Colonic mucosa (tissue), 4 donors: Measurements from ENCODE around the gene DHX58. TPM values are rescaled to one million over a fixed set of nuclear protein-coding genes. Genes with fewer than 3 reads are reported as not detected.

Source experiments
- DNase-seq: peaks from one replicate; pipeline ENCODE4 v3.0.0-alpha.2; 2020
- H3K27ac ChIP-seq: fragments of 200-600 bp; one replicate; pipeline ENCODE4 v1.8.0; 2021
- H3K27me3 ChIP-seq: fragments of 200-600 bp; one replicate; pipeline ENCODE4 v1.8.0; 2021
- H3K36me3 ChIP-seq: fragments of 200-600 bp; one replicate; pipeline ENCODE4 v1.8.0; 2021
- H3K4me1 ChIP-seq: fragments of 200-600 bp; one replicate; pipeline ENCODE4 v1.8.0; 2021; ENCODE audit warnings: mild to moderate bottlenecking
- H3K4me3 ChIP-seq: fragments of 200-600 bp; one replicate; pipeline ENCODE4 v1.8.0; 2021
- H3K9ac ChIP-seq, 2 donors: one replicate each; pipeline ENCODE4 v1.7.0; 2013; ENCODE audit warnings: control low read depth in 2 of 2, low read depth in 2 of 2, low read length in 2 of 2
- H3K9me3 ChIP-seq: fragments of 200-600 bp; one replicate; pipeline ENCODE4 v1.8.0; 2021
- intact Hi-C: fragments of 100-400 bp; cut with DNase I; formaldehyde crosslinking; loops from one replicate; pipeline ENCODE4 v1.14.1; 2022
- total RNA-seq, 2 donors: library from RNA; stranded (reverse); fragmentation: NEBNext Ultra II Directional in 1 of 2; extraction: Animal tissue kit (Norgen Biotek cat#: 25700) in 1 of 2; gene quantifications; one replicate each; pipeline ENCODE4 v1.2.1, GENCODE V29; 2021
- TF ChIP-seq, protein P1 (sequence below): fragments of 200-600 bp; IDR thresholded peaks from one replicate; pipeline ENCODE4 v1.8.0; 2022; ENCODE audit warnings: antibody characterized with exemption, mild to moderate bottlenecking
- donor health status: healthy.
- donor health status: DM: no; HTN: no; CAD: no.
- donor health status: DM: no; HTN: no; CAD: no.

The DHX58 gene
- total RNA-seq, 2 donors from 2014 or later = 10.6 to 11.3 TPM

DNA sequence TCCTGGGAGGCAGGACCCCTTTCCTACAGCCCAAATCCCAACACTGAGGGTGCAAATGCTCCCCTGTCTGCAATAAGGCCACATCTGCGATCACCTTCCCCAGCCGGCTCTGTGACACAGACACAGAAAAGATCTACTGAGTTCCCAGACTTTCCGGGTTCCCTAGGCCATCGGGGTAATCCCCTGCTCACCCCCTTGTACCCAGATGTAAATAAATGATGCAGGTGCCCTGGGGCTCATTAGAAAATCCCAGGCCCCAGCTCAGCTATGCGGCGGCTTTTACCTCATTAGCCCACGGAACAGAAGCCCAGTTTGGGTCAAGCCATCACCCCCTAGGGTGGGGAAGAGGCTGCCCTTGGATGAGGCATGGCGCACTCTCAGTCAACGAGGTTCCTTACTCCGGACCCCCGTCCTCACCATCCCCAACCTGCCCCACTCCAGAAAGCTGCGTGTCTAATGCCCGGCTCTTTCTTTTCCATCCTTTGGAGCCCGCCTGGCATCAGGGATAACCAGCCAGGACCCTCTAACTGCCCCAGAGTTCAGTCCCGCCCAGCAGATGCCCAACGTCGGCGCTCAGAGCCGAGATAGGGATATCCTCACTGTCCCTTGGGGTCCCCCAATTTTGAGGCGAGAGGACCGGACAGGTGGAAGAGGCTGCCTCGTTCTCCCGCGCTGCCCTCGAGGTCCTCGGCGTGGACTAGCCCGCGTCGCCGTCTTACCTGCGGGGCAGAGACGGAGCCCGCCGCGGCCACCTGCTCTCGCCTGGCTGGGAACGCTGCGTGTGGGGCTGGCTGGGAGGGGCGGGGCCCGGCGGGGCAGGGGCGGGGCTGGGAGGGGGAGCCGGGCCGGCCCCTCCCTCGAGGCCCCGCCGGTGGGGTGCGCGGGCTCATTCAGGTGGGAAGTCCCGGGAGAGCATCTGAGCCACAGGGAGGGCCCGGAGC, 14.6 kb downstream of the DHX58 start, which contains the start of gene ZNF385C:
TSS of gene ZNF385C (minus strand) at position 783 of the 941 bp plus-strand sequence. CDS start 35,417 bp downstream, outside the sequence.
- no peak within 1 kb of the TSS for H3K4me3 ChIP-seq
- peaks cover 18% of the 10 kb centered on the region for H3K27me3 ChIP-seq
- no peak within 1 kb of the TSS for H3K27ac ChIP-seq
- H3K4me1 ChIP-seq = no peaks in the 10 kb centered on the region
- H3K9ac ChIP-seq = no peak within 1 kb of the TSS
- intact Hi-C loops = no loop called here
- H3K9me3 ChIP-seq = no peaks in the 10 kb centered on the region
- no peaks in the 10 kb centered on the region for H3K36me3 ChIP-seq
- no peak for DNase-seq
- TF ChIP-seq, protein P1, sequence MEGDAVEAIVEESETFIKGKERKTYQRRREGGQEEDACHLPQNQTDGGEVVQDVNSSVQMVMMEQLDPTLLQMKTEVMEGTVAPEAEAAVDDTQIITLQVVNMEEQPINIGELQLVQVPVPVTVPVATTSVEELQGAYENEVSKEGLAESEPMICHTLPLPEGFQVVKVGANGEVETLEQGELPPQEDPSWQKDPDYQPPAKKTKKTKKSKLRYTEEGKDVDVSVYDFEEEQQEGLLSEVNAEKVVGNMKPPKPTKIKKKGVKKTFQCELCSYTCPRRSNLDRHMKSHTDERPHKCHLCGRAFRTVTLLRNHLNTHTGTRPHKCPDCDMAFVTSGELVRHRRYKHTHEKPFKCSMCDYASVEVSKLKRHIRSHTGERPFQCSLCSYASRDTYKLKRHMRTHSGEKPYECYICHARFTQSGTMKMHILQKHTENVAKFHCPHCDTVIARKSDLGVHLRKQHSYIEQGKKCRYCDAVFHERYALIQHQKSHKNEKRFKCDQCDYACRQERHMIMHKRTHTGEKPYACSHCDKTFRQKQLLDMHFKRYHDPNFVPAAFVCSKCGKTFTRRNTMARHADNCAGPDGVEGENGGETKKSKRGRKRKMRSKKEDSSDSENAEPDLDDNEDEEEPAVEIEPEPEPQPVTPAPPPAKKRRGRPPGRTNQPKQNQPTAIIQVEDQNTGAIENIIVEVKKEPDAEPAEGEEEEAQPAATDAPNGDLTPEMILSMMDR = no peak

DNA sequence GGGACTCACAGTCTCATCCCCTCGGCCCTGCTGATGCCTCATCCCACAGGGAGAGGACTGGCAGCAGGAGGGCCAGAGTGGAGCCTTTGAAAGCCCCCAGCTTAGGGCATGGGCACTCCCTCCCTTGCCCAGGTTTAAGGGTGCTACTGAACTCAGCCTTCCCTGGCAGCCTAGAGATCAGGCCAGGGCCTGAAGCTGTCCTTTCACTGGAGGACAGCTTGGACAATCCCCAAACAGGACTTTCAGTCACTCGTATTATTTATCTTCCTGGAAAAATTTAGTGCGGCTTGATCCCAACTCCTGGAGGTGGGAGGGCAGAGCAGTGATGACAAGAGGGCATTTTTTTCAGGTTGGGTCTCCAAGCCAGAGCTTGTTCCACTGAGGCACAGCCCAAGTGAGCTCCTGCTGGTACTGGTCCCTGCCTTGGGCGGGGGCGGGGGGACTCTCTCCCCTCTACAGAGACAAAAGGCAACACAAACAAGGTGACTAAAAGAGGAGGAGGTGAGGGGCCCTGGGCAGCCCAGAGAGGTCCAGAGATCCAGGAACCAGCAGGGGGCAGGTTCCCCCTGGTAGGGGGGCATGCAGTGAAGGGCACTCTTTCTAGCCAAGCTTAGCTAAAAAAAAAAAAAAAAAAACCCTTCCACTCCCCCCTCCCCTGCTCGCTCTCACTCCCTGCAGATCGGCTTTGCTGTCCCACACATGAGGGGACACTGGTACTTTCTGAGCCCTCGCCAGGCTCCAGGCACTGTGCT, 16.0 kb downstream of the DHX58 start:
- peaks cover 18% of the 10 kb centered on the region for H3K27me3 ChIP-seq
- no peak overlapping the region for H3K4me3 ChIP-seq
- H3K9me3 ChIP-seq = no peaks in the 10 kb centered on the region
- DNase-seq = no peak
- no peak overlapping the region for H3K9ac ChIP-seq
- TF ChIP-seq, protein P1 = no peak
- no peak overlapping the region for H3K27ac ChIP-seq
- intact Hi-C loops = no loop called here
- no peaks in the 10 kb centered on the region for H3K4me1 ChIP-seq
- H3K36me3 ChIP-seq = no peaks in the 10 kb centered on the region

DNA sequence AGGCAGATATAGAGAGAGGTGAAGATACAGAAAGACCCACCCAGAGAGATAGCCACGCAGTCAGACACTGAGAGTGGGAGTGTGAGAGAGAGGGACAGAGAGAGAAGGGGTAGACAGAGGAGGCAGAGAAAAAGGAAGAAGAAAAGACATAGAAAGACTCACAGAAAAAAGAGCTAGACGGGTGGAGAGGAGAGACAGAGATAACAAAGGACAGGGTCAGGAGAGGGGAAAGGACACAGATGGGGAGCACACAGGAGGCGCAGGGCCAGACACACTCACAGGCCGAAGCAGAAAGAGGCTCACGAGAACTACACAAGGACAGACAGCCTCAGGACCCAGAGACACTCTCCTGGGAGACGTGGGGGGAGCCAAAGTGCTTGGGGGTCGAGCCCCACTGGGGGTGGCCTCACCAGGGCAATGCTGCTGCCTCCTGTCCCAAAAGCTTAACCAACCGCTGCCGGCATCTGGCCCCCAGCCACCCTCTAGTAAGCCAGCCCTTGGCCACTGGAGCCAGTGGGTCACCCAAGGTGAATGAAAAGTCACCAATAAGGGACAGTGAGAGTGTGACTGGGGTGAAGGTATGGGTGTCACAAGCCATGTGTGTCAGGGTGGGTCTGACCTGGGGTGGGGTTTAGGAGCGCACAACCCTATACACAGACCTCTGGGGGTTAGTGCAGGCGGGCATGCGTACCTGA, 18.0 kb downstream of the DHX58 start:
- no peak overlapping the region for H3K4me3 ChIP-seq
- no peak overlapping the region for H3K9ac ChIP-seq
- no peak overlapping the region for H3K27ac ChIP-seq
- H3K9me3 ChIP-seq = no peaks in the 10 kb centered on the region
- no peaks in the 10 kb centered on the region for H3K4me1 ChIP-seq
- DNase-seq = no peak
- TF ChIP-seq, protein P1 = no peak
- no peaks in the 10 kb centered on the region for H3K36me3 ChIP-seq
- peaks cover 18% of the 10 kb centered on the region for H3K27me3 ChIP-seq
- intact Hi-C loops = no loop called here

DNA sequence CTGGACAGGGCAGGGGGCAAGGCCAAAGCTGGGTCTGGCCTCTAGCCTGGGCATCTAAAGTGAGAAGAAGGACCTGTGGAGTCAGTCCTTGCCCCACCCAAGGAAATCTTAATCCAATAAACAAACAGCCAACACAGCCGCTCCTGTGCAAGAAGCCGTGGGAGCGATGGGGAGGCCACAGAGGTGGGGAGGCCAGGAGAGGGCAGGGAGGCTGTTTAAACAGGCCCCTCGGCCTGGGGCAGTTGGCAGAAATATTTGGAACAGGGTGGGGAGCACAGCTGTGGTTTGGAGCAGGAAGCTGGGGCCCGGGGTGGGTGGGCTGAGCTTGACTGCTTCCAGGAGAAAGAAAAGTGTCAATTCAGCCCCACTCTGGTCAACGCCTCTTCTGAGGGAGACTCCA, 19.6 kb downstream of the DHX58 start:
- TF ChIP-seq, protein P1 = no peak
- no peak overlapping the region for H3K4me3 ChIP-seq
- intact Hi-C loops = no loop called here
- no peaks in the 10 kb centered on the region for H3K4me1 ChIP-seq
- H3K36me3 ChIP-seq = no peaks in the 10 kb centered on the region
- DNase-seq = no peak
- H3K27ac ChIP-seq = no peak overlapping the region
- H3K27me3 ChIP-seq = peaks cover 13% of the 10 kb centered on the region
- H3K9me3 ChIP-seq = no peaks in the 10 kb centered on the region
- H3K9ac ChIP-seq = no peak overlapping the region
